Measurements from ENCODE around the gene MTHFD2L. TPM values are rescaled to one million over a fixed set of nuclear protein-coding genes. Genes with fewer than 3 reads are reported as not detected.

MTHFD2L gene
- total and polyA plus RNA-seq, 8 donors: 4.9 to 11.4 (median 6.8) TPM

GRCh38 chr4:74287164-74287563 lies 129.2 kb downstream of the MTHFD2L start:
- no peaks in the 10 kb centered on the region for H3K27me3 ChIP-seq
- H3K36me3 ChIP-seq: no peaks in the 10 kb centered on the region
- DNase-seq: no peak
- H3K4me1 ChIP-seq: no peaks in the 10 kb centered on the region
- H3K9me3 ChIP-seq: no peaks in the 10 kb centered on the region
- WGBS, 2 donors: 93 to 94% methylated on average over 1 of the region's 1 CpG
- TF ChIP-seq, protein P1, sequence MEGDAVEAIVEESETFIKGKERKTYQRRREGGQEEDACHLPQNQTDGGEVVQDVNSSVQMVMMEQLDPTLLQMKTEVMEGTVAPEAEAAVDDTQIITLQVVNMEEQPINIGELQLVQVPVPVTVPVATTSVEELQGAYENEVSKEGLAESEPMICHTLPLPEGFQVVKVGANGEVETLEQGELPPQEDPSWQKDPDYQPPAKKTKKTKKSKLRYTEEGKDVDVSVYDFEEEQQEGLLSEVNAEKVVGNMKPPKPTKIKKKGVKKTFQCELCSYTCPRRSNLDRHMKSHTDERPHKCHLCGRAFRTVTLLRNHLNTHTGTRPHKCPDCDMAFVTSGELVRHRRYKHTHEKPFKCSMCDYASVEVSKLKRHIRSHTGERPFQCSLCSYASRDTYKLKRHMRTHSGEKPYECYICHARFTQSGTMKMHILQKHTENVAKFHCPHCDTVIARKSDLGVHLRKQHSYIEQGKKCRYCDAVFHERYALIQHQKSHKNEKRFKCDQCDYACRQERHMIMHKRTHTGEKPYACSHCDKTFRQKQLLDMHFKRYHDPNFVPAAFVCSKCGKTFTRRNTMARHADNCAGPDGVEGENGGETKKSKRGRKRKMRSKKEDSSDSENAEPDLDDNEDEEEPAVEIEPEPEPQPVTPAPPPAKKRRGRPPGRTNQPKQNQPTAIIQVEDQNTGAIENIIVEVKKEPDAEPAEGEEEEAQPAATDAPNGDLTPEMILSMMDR (IDR thresholded peaks at IDR 0.05): no peak
- intact Hi-C loops (cut with DNase I): no loop called here
- H3K4me3 ChIP-seq: no peak overlapping the region
- no peak for ATAC-seq
- FAIRE-seq: no peak
- H3K27ac ChIP-seq: no peak overlapping the region

GRCh38 chr4:74287791-74288190 lies 129.9 kb downstream of the MTHFD2L start:
- Histone ChIP-seq H3K27ac (no peak overlapping the region), H3K9me3 (no peaks in the 10 kb centered on the region), H3K36me3 (no peaks in the 10 kb centered on the region), H3K27me3 (no peaks in the 10 kb centered on the region), H3K4me1 (no peaks in the 10 kb centered on the region), H3K4me3 (no peak overlapping the region)
- DNase-seq (no peak), ATAC-seq (no peak), FAIRE-seq (no peak)
- TF ChIP-seq, protein P1 (IDR thresholded peaks at IDR 0.05): no peak
- intact Hi-C loops (cut with DNase I): no loop called here

DNA sequence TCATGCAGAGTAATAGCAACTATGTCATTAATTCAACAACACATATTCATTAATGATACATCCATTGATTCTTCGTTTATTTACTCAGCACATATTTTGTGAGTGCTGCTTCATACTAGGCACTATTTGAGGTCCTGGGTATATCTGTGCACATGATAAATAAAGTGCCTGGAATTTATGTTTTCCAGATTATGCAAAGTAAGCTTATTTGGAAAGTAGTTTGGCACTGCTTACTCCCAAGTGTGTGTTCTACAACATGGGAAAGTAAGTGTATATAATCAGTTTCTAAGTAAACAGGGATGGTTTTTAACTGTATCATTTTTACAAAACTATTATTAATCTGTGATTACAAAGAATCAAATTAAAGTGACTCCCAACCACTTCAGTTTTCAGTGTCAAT lies 133.6 kb downstream of the MTHFD2L start:
- ATAC-seq: no peak

GRCh38 chr4:74292111-74292870 lies 134.4 kb downstream of the MTHFD2L start:
- intact Hi-C loops (cut with DNase I): no loop called here
- TF ChIP-seq, protein P1 (IDR thresholded peaks at IDR 0.05): no peak
- Histone ChIP-seq H3K27me3 (no peaks in the 10 kb centered on the region), H3K36me3 (no peaks in the 10 kb centered on the region), H3K27ac (no peak overlapping the region), H3K4me3 (no peak overlapping the region), H3K4me1 (no peaks in the 10 kb centered on the region), H3K9me3 (no peaks in the 10 kb centered on the region)
- ATAC-seq (no peak), FAIRE-seq (no peak), DNase-seq (no peak)

More for the DNA sequence above, 133.6 kb downstream of the MTHFD2L start:
- H3K27ac ChIP-seq: no peak overlapping the region
- H3K36me3 ChIP-seq: no peaks in the 10 kb centered on the region
- intact Hi-C loops (cut with DNase I): no loop called here
- DNase-seq (no peak), FAIRE-seq (no peak)
- H3K9me3 ChIP-seq: no peaks in the 10 kb centered on the region
- H3K4me3 ChIP-seq: no peak overlapping the region
- WGBS, 2 donors: 80 to 93% methylated on average over 1 of the region's 1 CpG
- TF ChIP-seq, protein P1 (IDR thresholded peaks at IDR 0.05): no peak
- H3K27me3 ChIP-seq: no peaks in the 10 kb centered on the region
- H3K4me1 ChIP-seq: no peaks in the 10 kb centered on the region

- no peak overlapping the region for H3K4me3 ChIP-seq
- no peak for ATAC-seq
- no peak for FAIRE-seq
- H3K36me3 ChIP-seq: no peaks in the 10 kb centered on the region
- DNase-seq: no peak
- WGBS, 2 donors: 85 to 97% methylated on average over 2 of the region's 2 CpGs
- H3K27ac ChIP-seq: no peak overlapping the region
- intact Hi-C loops (cut with DNase I): no loop called here
- H3K27me3 ChIP-seq: no peaks in the 10 kb centered on the region
- H3K9me3 ChIP-seq: no peaks in the 10 kb centered on the region
- TF ChIP-seq, protein P1 (IDR thresholded peaks at IDR 0.05): no peak
- no peaks in the 10 kb centered on the region for H3K4me1 ChIP-seq
Measured at GRCh38 chr4:74293558-74293957, 135.6 kb downstream of the MTHFD2L start.

Measured in pancreas (tissue), 10 donors.